K562 (cell line): ENCODE measurements around the gene ZNF148. TPM values are rescaled to one million over a fixed set of nuclear protein-coding genes. Genes with fewer than 3 reads are reported as not detected.
A peak's percentile ranks its signal among the peaks of the same experiment; 100 is the strongest.

ENCODE experiments used
- CEBPG ChIP-seq, 3 experiments: fragments of 200-800 bp in 1 of 3; sonication (Bioruptor generic) in 1 of 3; sonication (generic) in 1 of 3; formaldehyde crosslinking in 1 of 3; IDR thresholded peaks in 2 of 3; conservative IDR thresholded peaks in 1 of 3; 2 replicates each; pipeline versions ENCODE4 v1.6.1 to v1.8.0; 2016 to 2022; ENCODE audit warnings: missing compliant biosample characterization in 2 of 3, missing genetic modification characterization in 2 of 3, mild to moderate bottlenecking in 1 of 3, missing genetic modification reagents in 1 of 3
- GATAD2B ChIP-seq: fragments of 450-650 bp; IDR thresholded peaks from 2 replicates; pipeline ENCODE4 v1.6.1; 2017; ENCODE audit warnings: mild to moderate bottlenecking, borderline replicate concordance
- LCOR ChIP-seq: sonication (generic); formaldehyde crosslinking; IDR thresholded peaks from 2 replicates; pipeline ENCODE4 v1.8.0; 2022; ENCODE audit warnings: mild to moderate bottlenecking, missing genetic modification reagents
- NR2F6 ChIP-seq: fragments of 450-650 bp; formaldehyde crosslinking; IDR thresholded peaks from 2 replicates; pipeline ENCODE4 v1.4.0; 2020; ENCODE audit warnings: mild to moderate bottlenecking
- PBX2 ChIP-seq, 2 experiments: IDR thresholded peaks in 1 of 2; conservative IDR thresholded peaks in 1 of 2; 2 replicates each; pipeline ENCODE4 v1.6.1; 2016; ENCODE audit warnings: low read depth in 2 of 2, mild to moderate bottlenecking in 1 of 2, missing compliant biosample characterization in 1 of 2, missing genetic modification characterization in 1 of 2, moderate library complexity in 1 of 2
- SETDB1 ChIP-seq: IDR thresholded peaks from one replicate; pipeline ENCODE4 v1.6.1; 2012; ENCODE audit warnings: low read length, control low read depth, inconsistent platforms
- SMARCA4 ChIP-seq: fragments of 450-650 bp; IDR thresholded peaks from 2 replicates; pipeline ENCODE4 v1.6.1; 2016
- SREBF1 ChIP-seq: fragments of 150-350 bp; IDR thresholded peaks from 2 replicates; pipeline ENCODE4 v1.6.1; 2014; ENCODE audit warnings: antibody characterized with exemption, low read depth, low read length, borderline replicate concordance
- TSC22D4 ChIP-seq: fragments of 450-650 bp; IDR thresholded peaks from 2 replicates; pipeline ENCODE4 v1.6.1; 2016; ENCODE audit warnings: missing genetic modification characterization, missing biosample characterization, control low read depth
- polyA plus RNA-seq, 8 experiments: library from polyadenylated mRNA; depleted of rRNA in 4 of 8; stranded (reverse) in 5 of 8; unstranded in 3 of 8; fragments of >200 nt; fragmentation: Nextera tagmentation in 2 of 8; fragmentation: Illumina TruSeq in 1 of 8; extraction: Ambion mirVana in 2 of 8; extraction: Trizol in 1 of 8; gene quantifications; 2 replicates each; pipeline versions ENCODE4 v1.2.1 to v1.2.3, GENCODE V29; 2011 to 2014; ENCODE audit warnings: inconsistent platforms in 1 of 8, missing spikeins in 1 of 8
- total RNA-seq, 7 experiments: library from RNA; depleted of rRNA in 6 of 7; stranded (reverse); fragments of >200 nt in 6 of 7; fragmentation: Illumina TruSeq in 2 of 7; extraction: Trizol in 2 of 7; gene quantifications; 2 replicates each; pipeline versions ENCODE4 v1.2.1 to v1.2.3, GENCODE V29; 2011 to 2021; ENCODE audit warnings: low replicate concordance in 1 of 7
- TF ChIP-seq, protein P1 (sequence below): sonication (generic); formaldehyde crosslinking; IDR thresholded peaks from 2 replicates; pipeline ENCODE4 v1.8.0; 2022; ENCODE audit warnings: mild to moderate bottlenecking, missing genetic modification reagents
- TF ChIP-seq, protein P2 (sequence below), 2 experiments: fragments of 450-650 bp in 1 of 2; sonication (generic) in 1 of 2; formaldehyde crosslinking in 1 of 2; IDR thresholded peaks in 1 of 2; conservative IDR thresholded peaks in 1 of 2; 2 replicates each; pipeline versions ENCODE4 v1.6.1 to v1.8.1; 2016 to 2023; ENCODE audit warnings: mild to moderate bottlenecking in 2 of 2, moderate library complexity in 2 of 2, inconsistent platforms in 1 of 2, missing genetic modification reagents in 1 of 2
- TF ChIP-seq, protein P3 (sequence below), 2 experiments: IDR thresholded peaks; 2 replicates each; pipeline ENCODE4 v1.6.1; 2012; ENCODE audit warnings: improper control_type of control experiment in 2 of 2, low read depth in 2 of 2, low read length in 2 of 2, borderline replicate concordance in 1 of 2

Gene ZNF148
- total and polyA plus RNA-seq, 9 of the 15 experiments (the other 6 are each of a cell fraction or from before 2014, with no cell fraction given), result 2.7 to 15.1 (median 8.3) TPM

- no peak for TF ChIP-seq CEBPG (CRISPR knock-in tag; IDR thresholded peaks at IDR 0.05)
- peak; percentile 55 to 58; a peak in 3 of 4 replicates for TF ChIP-seq CEBPG (tag; conservative IDR thresholded peaks at IDR 0.05 in 1 of 2, IDR thresholded peaks at IDR 0.05 in 1 of 2)
- no peak for TF ChIP-seq NR2F6 (CRISPR knock-in tag)
- TF ChIP-seq, protein P1, sequence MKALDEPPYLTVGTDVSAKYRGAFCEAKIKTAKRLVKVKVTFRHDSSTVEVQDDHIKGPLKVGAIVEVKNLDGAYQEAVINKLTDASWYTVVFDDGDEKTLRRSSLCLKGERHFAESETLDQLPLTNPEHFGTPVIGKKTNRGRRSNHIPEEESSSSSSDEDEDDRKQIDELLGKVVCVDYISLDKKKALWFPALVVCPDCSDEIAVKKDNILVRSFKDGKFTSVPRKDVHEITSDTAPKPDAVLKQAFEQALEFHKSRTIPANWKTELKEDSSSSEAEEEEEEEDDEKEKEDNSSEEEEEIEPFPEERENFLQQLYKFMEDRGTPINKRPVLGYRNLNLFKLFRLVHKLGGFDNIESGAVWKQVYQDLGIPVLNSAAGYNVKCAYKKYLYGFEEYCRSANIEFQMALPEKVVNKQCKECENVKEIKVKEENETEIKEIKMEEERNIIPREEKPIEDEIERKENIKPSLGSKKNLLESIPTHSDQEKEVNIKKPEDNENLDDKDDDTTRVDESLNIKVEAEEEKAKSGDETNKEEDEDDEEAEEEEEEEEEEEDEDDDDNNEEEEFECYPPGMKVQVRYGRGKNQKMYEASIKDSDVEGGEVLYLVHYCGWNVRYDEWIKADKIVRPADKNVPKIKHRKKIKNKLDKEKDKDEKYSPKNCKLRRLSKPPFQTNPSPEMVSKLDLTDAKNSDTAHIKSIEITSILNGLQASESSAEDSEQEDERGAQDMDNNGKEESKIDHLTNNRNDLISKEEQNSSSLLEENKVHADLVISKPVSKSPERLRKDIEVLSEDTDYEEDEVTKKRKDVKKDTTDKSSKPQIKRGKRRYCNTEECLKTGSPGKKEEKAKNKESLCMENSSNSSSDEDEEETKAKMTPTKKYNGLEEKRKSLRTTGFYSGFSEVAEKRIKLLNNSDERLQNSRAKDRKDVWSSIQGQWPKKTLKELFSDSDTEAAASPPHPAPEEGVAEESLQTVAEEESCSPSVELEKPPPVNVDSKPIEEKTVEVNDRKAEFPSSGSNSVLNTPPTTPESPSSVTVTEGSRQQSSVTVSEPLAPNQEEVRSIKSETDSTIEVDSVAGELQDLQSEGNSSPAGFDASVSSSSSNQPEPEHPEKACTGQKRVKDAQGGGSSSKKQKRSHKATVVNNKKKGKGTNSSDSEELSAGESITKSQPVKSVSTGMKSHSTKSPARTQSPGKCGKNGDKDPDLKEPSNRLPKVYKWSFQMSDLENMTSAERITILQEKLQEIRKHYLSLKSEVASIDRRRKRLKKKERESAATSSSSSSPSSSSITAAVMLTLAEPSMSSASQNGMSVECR, result no peak
- TF ChIP-seq, protein P2, sequence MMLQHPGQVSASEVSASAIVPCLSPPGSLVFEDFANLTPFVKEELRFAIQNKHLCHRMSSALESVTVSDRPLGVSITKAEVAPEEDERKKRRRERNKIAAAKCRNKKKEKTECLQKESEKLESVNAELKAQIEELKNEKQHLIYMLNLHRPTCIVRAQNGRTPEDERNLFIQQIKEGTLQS (IDR thresholded peaks at IDR 0.05), result peak; percentile 73
- TF ChIP-seq, protein P2 (CRISPR knock-in tag; conservative IDR thresholded peaks at IDR 0.05), result no peak
- no peak for TF ChIP-seq SREBF1
- TF ChIP-seq, protein P3, sequence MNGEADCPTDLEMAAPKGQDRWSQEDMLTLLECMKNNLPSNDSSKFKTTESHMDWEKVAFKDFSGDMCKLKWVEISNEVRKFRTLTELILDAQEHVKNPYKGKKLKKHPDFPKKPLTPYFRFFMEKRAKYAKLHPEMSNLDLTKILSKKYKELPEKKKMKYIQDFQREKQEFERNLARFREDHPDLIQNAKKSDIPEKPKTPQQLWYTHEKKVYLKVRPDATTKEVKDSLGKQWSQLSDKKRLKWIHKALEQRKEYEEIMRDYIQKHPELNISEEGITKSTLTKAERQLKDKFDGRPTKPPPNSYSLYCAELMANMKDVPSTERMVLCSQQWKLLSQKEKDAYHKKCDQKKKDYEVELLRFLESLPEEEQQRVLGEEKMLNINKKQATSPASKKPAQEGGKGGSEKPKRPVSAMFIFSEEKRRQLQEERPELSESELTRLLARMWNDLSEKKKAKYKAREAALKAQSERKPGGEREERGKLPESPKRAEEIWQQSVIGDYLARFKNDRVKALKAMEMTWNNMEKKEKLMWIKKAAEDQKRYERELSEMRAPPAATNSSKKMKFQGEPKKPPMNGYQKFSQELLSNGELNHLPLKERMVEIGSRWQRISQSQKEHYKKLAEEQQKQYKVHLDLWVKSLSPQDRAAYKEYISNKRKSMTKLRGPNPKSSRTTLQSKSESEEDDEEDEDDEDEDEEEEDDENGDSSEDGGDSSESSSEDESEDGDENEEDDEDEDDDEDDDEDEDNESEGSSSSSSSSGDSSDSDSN (IDR thresholded peaks at IDR 0.05; ENCODE audit: borderline replicate concordance in 1 of 2, low read depth in 2 of 2, low read length in 2 of 2), result no peak
- no peak for TF ChIP-seq TSC22D4 (tag)
- TF ChIP-seq SMARCA4, result no peak
- TF ChIP-seq LCOR, result no peak
- TF ChIP-seq SETDB1, result no peak
- no peak for TF ChIP-seq PBX2 (CRISPR knock-in tag; IDR thresholded peaks at IDR 0.05; ENCODE audit: low read depth)
- 0 out of 2 replicates have a peak, but pooled peaks have one; percentile 23 for TF ChIP-seq PBX2 (tag; conservative IDR thresholded peaks at IDR 0.05; ENCODE audit: low read depth)
- no peak for TF ChIP-seq GATAD2B
These were observed 62.0 kb downstream of the ZNF148 start (continued) for GRCh38 chr3:125313060-125313635.
